ENCODE data around the gene VEZF1. TPM values are rescaled to one million over a fixed set of nuclear protein-coding genes. Genes with fewer than 3 reads are reported as not detected.

VEZF1 gene
- total and polyA plus RNA-seq, 2 experiments from 2014 or later = 20.9 to 57.3 TPM

- DNase-seq (ENCODE audit: low spot score) = peak; percentile 86
- H3K27me3 ChIP-seq = no peaks in the 10 kb centered on the region
- peak overlapping the region; percentile 88 for H3K4me2 ChIP-seq
- no peaks in the 10 kb centered on the region for H3K9me3 ChIP-seq (ENCODE audit: low read depth)
- TF ChIP-seq EZH2 (IDR thresholded peaks at IDR 0.05; ENCODE audit: borderline replicate concordance) (no peak), EZH2phosphoT487 (IDR thresholded peaks at IDR 0.05; ENCODE audit: low read depth, severe bottlenecking, unreplicated experiment) (no peak), CTCF (IDR thresholded peaks at IDR 0.05; ENCODE audit: poor library complexity) (peak; percentile 8)
- peak overlapping the region; percentile 31 for H3K4me3 ChIP-seq
- H3K4me1 ChIP-seq (ENCODE audit: insufficient read depth) = peaks cover 40% of the 10 kb centered on the region
- WGBS (ENCODE audit: low lambda C conversion rate, missing lambda C conversion rate) = 4% methylated on average over 26 of the region's 54 CpGs
- H4K20me1 ChIP-seq (ENCODE audit: insufficient read depth, poor library complexity, severe bottlenecking) = peaks cover 31% of the 10 kb centered on the region
- no peaks in the 10 kb centered on the region for H3K36me3 ChIP-seq (replicated peaks; ENCODE audit: insufficient read depth, low read depth)
- H3K9me2 ChIP-seq (replicated peaks; ENCODE audit: insufficient read depth) = no peaks in the 10 kb centered on the region
- peaks cover 46% of the 10 kb centered on the region for H3K79me2 ChIP-seq
- peak overlapping the region; percentile 59 for H2AFZ ChIP-seq
- peak overlapping the region; percentile 99 for H3K27ac ChIP-seq
Measured at GRCh38 chr17:57988301-57989250, 522 bp upstream of the VEZF1 start.

- Histone ChIP-seq H3K9me2 (replicated peaks; ENCODE audit: insufficient read depth) (no peaks in the 10 kb centered on the region), H4K20me1 (ENCODE audit: insufficient read depth, poor library complexity, severe bottlenecking) (peaks cover 44% of the 10 kb centered on the region), H3K27me3 (no peaks in the 10 kb centered on the region), H2AFZ (peak overlapping the region; percentile 84), H3K4me2 (peak overlapping the region; percentile 81), H3K4me1 (ENCODE audit: insufficient read depth) (peaks cover 49% of the 10 kb centered on the region), H3K4me3 (peak overlapping the region; percentile 31), H3K36me3 (replicated peaks; ENCODE audit: insufficient read depth, low read depth) (no peaks in the 10 kb centered on the region), H3K9me3 (ENCODE audit: low read depth) (no peaks in the 10 kb centered on the region), H3K79me2 (peaks cover 59% of the 10 kb centered on the region), H3K27ac (peak overlapping the region; percentile 99)
- WGBS (ENCODE audit: low lambda C conversion rate, missing lambda C conversion rate) = 1% methylated on average over 33 of the region's 38 CpGs
- no peak for TF ChIP-seq CTCF (IDR thresholded peaks at IDR 0.05; ENCODE audit: poor library complexity)
- no peak for TF ChIP-seq EZH2 (IDR thresholded peaks at IDR 0.05; ENCODE audit: borderline replicate concordance)
- no peak for TF ChIP-seq EZH2phosphoT487 (IDR thresholded peaks at IDR 0.05; ENCODE audit: low read depth, severe bottlenecking, unreplicated experiment)
- peak; percentile 81 for DNase-seq (ENCODE audit: low spot score)
Measured at GRCh38 chr17:57986841-57987580, 1.0 kb downstream of the VEZF1 start.

- no peak for DNase-seq (ENCODE audit: low spot score)
Measured at GRCh38 chr17:57985675-57985974, 2.4 kb downstream of the VEZF1 start.

More at GRCh38 chr17:57985675-57985974, 2.4 kb downstream of the VEZF1 start:
- no peaks in the 10 kb centered on the region for H3K36me3 ChIP-seq (replicated peaks; ENCODE audit: insufficient read depth, low read depth)
- peaks cover 55% of the 10 kb centered on the region for H3K4me1 ChIP-seq (ENCODE audit: insufficient read depth)
- no peak overlapping the region for H2AFZ ChIP-seq
- H3K4me3 ChIP-seq = no peak overlapping the region
- peak overlapping the region; percentile 46 for H3K27ac ChIP-seq
- no peaks in the 10 kb centered on the region for H3K9me2 ChIP-seq (replicated peaks; ENCODE audit: insufficient read depth)
- H4K20me1 ChIP-seq (ENCODE audit: insufficient read depth, poor library complexity, severe bottlenecking) = peaks cover 58% of the 10 kb centered on the region
- 19% methylated on average over 1 of the region's 1 CpG for WGBS (ENCODE audit: low lambda C conversion rate, missing lambda C conversion rate)
- H3K9me3 ChIP-seq (ENCODE audit: low read depth) = no peaks in the 10 kb centered on the region
- no peak for TF ChIP-seq EZH2 (IDR thresholded peaks at IDR 0.05; ENCODE audit: borderline replicate concordance)
- no peaks in the 10 kb centered on the region for H3K27me3 ChIP-seq
- H3K79me2 ChIP-seq = peaks cover 70% of the 10 kb centered on the region
- H3K4me2 ChIP-seq = peak overlapping the region; percentile 81
